ENCODE measurements around the gene CCDC68. TPM values are rescaled to one million over a fixed set of nuclear protein-coding genes. Genes with fewer than 3 reads are reported as not detected.
A peak's percentile ranks its signal among the peaks of the same experiment; 100 is the strongest.

Gene CCDC68
- polyA plus RNA-seq, 2 of the 4 experiments (the other 2 are of a cell fraction): 3.1 to 12.4 TPM

DNA sequence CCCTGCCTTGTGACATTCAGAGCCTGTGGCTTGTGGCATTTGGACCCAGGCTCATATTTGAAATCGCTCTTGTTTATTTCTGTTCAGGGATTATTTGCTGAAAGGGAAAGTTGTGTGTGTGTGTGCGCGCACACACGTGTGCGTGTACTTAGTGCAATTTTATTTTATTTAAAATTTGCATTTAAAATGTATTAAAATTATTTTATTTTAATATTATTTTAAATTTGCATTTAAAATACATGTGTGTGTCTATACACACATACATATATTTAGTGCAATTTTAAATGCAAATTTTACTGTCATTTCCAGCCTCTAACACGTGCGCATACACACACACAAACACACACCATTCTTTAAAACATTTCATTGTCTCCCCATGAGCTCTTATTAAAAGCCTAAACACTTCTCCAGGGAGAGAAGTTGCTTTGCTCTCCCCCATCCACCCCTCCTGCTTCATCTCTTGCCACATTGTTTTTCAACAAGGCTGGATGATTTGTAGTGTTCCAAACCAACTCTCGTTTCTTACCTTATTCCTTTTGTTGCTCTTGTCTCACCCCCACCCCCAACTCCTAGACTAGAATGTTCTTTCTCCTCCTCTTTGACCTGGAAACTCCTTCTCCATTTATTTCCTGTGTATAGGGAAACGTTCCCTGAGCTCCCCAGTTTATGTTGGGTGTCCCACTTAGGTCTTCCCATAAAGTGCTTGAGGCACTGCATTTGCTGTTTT lies 3.8 kb upstream of the CCDC68 start (continued):
- TF ChIP-seq RFX5 (IDR thresholded peaks at IDR 0.05): no peak
- no peak for TF ChIP-seq ZSCAN20 (CRISPR knock-in tag; IDR thresholded peaks at IDR 0.05)

DNA sequence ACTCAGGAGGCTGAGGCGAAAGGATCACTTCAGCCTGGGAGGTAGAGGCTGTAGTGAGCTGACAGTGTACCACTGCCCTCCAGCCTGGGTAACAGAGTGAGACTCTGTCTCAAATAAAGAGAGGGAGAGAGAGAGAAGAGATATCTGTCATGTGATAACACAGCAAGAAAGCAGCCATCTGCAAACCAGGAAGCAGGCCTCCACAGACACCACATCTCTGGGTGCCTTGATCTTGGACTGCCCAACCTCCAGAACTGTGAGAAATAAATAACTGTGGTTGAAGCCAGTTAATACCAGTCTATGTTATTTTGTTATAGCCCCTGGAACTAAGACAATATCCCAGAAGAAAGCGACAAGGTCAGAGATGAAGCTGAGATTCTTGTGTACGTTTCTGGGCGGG lies 2.6 kb upstream of the CCDC68 start:
- ATAC-seq: no peak
- FAIRE-seq: no peak
- no peak for DNase-seq (ENCODE audit: low read depth in 1 of 2, low spot score in 1 of 2)
- H3K9me3 ChIP-seq: no peaks in the 10 kb centered on the region
- H3K27ac ChIP-seq: no peak overlapping the region
- no peak overlapping the region for H3K4me2 ChIP-seq
- H3K4me3 ChIP-seq: no peak overlapping the region
- CTCF ChIA-PET: interaction anchor here (1.3 kb wide), 1 partner anchor 13 kb away, joined by 4 read pairs; no protein-coding TSS in a partner anchor
- POLR2A ChIA-PET: no interaction called here
- 91% methylated on average over 4 of the region's 4 CpGs for WGBS (ENCODE audit: missing lambda C conversion rate)
- H3K4me1 ChIP-seq: peaks cover 30% of the 10 kb centered on the region; the same call in 2 of the 3 replicates
- TF ChIP-seq BHLHE40 (IDR thresholded peaks at IDR 0.05; ENCODE audit: low read depth, low read length) (no peak), NPAS2 (CRISPR knock-in tag; IDR thresholded peaks at IDR 0.05; ENCODE audit: borderline replicate concordance) (no peak), FOSL2 (IDR thresholded peaks at IDR 0.05) (no peak), FOSL2 (CRISPR knock-in tag; IDR thresholded peaks at IDR 0.05) (no peak)

DNA sequence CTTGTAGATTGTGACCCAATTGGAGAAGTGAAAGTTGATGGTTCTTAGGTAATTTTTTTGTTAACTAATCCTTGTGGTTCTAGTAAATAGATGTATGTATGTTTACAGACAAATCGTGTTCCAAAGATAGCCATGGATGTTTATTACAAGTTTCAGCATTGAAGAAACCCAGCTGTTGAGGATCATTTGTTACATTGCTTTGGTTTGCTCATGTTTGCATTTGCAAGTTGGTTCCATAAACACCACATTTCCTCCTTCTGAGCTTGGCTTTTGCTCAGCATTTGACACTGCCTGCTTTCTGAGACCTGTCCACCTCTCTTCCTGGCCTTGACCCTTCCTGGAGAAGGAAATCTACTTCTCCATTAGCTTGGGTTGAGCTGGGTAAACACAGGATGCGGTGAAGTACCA lies 1.8 kb upstream of the CCDC68 start:
- DNase-seq (ENCODE audit: low read depth in 1 of 2, low spot score in 1 of 2): no peak
- ChIA-PET CTCF (no interaction called here), POLR2A (no interaction called here)
- Histone ChIP-seq H3K27ac (no peak overlapping the region), H3K9me3 (no peaks in the 10 kb centered on the region), H3K4me2 (no peak overlapping the region), H3K4me3 (no peak overlapping the region), H3K4me1 (peaks cover 35% of the 10 kb centered on the region; the same call in 2 of the 3 replicates)
- TF ChIP-seq NPAS2 (CRISPR knock-in tag; IDR thresholded peaks at IDR 0.05; ENCODE audit: borderline replicate concordance): no peak
- no peak for TF ChIP-seq ZNF302 (CRISPR knock-in tag; IDR thresholded peaks at IDR 0.05)
- TF ChIP-seq FOSB (CRISPR knock-in tag; IDR thresholded peaks at IDR 0.05): no peak
- TF ChIP-seq CHD2 (IDR thresholded peaks at IDR 0.05; ENCODE audit: low read length, partially characterized antibody): no peak
- TF ChIP-seq, protein P1, sequence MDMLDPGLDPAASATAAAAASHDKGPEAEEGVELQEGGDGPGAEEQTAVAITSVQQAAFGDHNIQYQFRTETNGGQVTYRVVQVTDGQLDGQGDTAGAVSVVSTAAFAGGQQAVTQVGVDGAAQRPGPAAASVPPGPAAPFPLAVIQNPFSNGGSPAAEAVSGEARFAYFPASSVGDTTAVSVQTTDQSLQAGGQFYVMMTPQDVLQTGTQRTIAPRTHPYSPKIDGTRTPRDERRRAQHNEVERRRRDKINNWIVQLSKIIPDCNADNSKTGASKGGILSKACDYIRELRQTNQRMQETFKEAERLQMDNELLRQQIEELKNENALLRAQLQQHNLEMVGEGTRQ (IDR thresholded peaks at IDR 0.05): no peak
- no peak for TF ChIP-seq CEBPB (IDR thresholded peaks at IDR 0.05)
- TF ChIP-seq CBX8 (IDR thresholded peaks at IDR 0.05): no peak
- no peak for FAIRE-seq
- no peak for ATAC-seq
- 43% methylated on average over 2 of the region's 2 CpGs for WGBS (ENCODE audit: missing lambda C conversion rate)

DNA sequence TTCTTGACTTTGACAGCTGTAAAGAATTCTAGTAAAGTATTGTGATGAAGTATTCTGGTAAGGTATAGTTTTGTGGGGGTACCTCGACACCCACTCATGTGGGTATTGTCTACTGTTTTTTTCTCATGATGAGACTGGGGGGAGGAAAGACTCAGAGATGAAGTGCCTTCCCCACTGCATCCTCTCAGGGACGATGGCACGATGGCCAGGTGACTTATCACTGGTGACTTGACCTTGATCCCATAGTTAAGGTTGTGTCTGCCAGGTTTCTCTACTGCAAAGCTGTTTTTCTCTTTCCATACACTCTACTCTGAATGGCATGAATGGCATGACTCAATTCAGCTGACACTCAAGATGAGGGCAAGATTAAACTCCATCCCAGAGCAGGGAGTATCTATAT lies 936 bp upstream of the CCDC68 start:
- H3K9me3 ChIP-seq: no peaks in the 10 kb centered on the region
- FAIRE-seq: no peak
- CTCF ChIA-PET: no interaction called here

More for the DNA sequence above, 936 bp upstream of the CCDC68 start:
- DNase-seq (ENCODE audit: low read depth in 1 of 2, low spot score in 1 of 2) (no peak), ATAC-seq (no peak)
- no peak overlapping the region for H3K4me3 ChIP-seq
- no peak for TF ChIP-seq RNF2 (IDR thresholded peaks at IDR 0.05; ENCODE audit: borderline replicate concordance, low read depth)
- TF ChIP-seq CEBPB (IDR thresholded peaks at IDR 0.05): no peak
- TF ChIP-seq, protein P1 (IDR thresholded peaks at IDR 0.05): no peak
- TF ChIP-seq ZFP36 (IDR thresholded peaks at IDR 0.05; ENCODE audit: borderline replicate concordance, partially characterized antibody): no peak
- TF ChIP-seq, protein P2, sequence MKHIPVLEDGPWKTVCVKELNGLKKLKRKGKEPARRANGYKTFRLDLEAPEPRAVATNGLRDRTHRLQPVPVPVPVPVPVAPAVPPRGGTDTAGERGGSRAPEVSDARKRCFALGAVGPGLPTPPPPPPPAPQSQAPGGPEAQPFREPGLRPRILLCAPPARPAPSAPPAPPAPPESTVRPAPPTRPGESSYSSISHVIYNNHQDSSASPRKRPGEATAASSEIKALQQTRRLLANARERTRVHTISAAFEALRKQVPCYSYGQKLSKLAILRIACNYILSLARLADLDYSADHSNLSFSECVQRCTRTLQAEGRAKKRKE (CRISPR knock-in tag; IDR thresholded peaks at IDR 0.05; ENCODE audit: low read depth): no peak
- no peak for TF ChIP-seq GATA3 (IDR thresholded peaks at IDR 0.05; ENCODE audit: borderline replicate concordance)
- TF ChIP-seq, protein P3, sequence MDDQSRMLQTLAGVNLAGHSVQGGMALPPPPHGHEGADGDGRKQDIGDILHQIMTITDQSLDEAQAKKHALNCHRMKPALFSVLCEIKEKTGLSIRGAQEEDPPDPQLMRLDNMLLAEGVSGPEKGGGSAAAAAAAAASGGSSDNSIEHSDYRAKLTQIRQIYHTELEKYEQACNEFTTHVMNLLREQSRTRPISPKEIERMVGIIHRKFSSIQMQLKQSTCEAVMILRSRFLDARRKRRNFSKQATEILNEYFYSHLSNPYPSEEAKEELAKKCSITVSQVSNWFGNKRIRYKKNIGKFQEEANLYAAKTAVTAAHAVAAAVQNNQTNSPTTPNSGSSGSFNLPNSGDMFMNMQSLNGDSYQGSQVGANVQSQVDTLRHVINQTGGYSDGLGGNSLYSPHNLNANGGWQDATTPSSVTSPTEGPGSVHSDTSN (IDR thresholded peaks at IDR 0.05): no peak
- no peak for TF ChIP-seq FOXS1 (CRISPR knock-in tag; IDR thresholded peaks at IDR 0.05)
- no peak for TF ChIP-seq MAZ (IDR thresholded peaks at IDR 0.05; ENCODE audit: borderline replicate concordance, low read depth, low read length)
- TF ChIP-seq, protein P4, sequence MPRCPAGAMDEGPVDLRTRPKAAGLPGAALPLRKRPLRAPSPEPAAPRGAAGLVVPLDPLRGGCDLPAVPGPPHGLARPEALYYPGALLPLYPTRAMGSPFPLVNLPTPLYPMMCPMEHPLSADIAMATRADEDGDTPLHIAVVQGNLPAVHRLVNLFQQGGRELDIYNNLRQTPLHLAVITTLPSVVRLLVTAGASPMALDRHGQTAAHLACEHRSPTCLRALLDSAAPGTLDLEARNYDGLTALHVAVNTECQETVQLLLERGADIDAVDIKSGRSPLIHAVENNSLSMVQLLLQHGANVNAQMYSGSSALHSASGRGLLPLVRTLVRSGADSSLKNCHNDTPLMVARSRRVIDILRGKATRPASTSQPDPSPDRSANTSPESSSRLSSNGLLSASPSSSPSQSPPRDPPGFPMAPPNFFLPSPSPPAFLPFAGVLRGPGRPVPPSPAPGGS (IDR thresholded peaks at IDR 0.05): no peak
- TF ChIP-seq TFCP2L1 (CRISPR knock-in tag; IDR thresholded peaks at IDR 0.05): no peak
- 90% methylated on average over 3 of the region's 3 CpGs for WGBS (ENCODE audit: missing lambda C conversion rate)
- peak overlapping the region in 1 of 2 experiments; percentile 83; a peak in 3 of 6 replicates for H3K27ac ChIP-seq
- POLR2A ChIA-PET: no interaction called here
- peaks cover 35% of the 10 kb centered on the region; the same call in 2 of the 3 replicates for H3K4me1 ChIP-seq
- H3K4me2 ChIP-seq: peak overlapping the region; percentile 86; the same call in 2 of the 3 replicates

Data from A549 (cell line).